T47D (cell line): ENCODE measurements around the gene PLCH1.

Experiments used
- DNase-seq, 2 experiments: peaks; one replicate each; pipeline versions ENCODE4 v3.0.0 to v3.0.0-alpha.2; 2011 to 2012; ENCODE audit warnings: low read depth in 1 of 2, low spot score in 1 of 2
- JUND ChIP-seq: IDR thresholded peaks from 2 replicates; pipeline ENCODE4 v1.6.1; 2012; ENCODE audit warnings: low read depth
- in situ Hi-C: cut with HindIII; loops from 2 replicates; pipeline ENCODE4 v1.10.0; 2016; ENCODE audit warnings: low sequenced_read_pairs, low pct_unique_long_range_greater_than_20kb

PLCH1 gene

GRCh38 chr3:155702745-155703591 is 41.9 kb downstream of the PLCH1 start:
- no peak for TF ChIP-seq JUND
- no peak for DNase-seq
- in situ Hi-C loops, result no loop called here

- TF ChIP-seq JUND, result no peak
- in situ Hi-C loops, result no loop called here
Measured at GRCh38 chr3:155701882-155702465, 42.9 kb downstream of the PLCH1 start.

DNA sequence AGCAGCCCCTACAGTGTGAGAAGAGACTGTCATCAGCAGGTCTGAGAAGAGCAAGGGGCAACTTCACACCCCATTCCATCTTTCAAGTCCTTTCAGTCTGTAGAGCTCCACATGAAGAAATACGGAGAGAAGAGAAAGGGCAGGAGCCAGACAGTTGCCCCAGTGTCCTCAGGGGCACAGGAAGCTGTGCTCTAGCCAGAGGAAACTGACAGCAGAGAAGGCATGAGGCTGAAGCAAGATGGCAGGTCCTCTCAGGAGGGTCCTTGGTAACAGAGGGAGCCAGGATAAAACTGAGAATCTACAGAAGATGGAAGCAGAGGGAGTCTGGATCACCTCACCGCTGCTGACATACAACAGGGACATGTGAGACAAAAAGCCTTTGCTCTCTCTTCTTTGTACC is 47.3 kb downstream of the PLCH1 start:
- TF ChIP-seq JUND, result no peak
- in situ Hi-C loops, result no loop called here
- DNase-seq, result no peak

More at GRCh38 chr3:155701882-155702465, 42.9 kb downstream of the PLCH1 start:
- peak; percentile 48 to 76 for DNase-seq

GRCh38 chr3:155690921-155691320 is 54.0 kb downstream of the PLCH1 start:
- in situ Hi-C loops, result no loop called here

DNA sequence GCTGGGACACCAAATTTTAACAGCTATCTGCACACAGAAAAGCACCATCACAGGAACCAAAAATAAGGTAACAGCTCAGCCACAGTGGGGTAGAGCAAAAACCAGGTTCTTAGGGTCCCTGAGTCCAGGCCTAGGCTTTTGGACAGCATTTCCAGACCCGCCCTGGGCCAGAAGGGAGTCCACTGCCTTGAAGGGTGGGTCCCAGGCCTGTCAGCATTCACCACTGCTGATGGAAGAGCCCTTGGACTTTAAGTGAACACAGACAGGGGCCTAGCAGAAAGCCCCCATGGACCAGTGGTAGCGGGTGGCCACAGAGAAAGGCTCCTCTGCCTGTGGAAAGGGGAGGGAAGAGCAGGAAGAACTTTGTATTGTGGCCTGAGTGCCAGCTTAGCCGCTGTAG is 56.4 kb downstream of the PLCH1 start:
- no peak for TF ChIP-seq JUND
- in situ Hi-C loops, result no loop called here

More at GRCh38 chr3:155690921-155691320, 54.0 kb downstream of the PLCH1 start:
- no peak for TF ChIP-seq JUND
- DNase-seq, result no peak

DNA sequence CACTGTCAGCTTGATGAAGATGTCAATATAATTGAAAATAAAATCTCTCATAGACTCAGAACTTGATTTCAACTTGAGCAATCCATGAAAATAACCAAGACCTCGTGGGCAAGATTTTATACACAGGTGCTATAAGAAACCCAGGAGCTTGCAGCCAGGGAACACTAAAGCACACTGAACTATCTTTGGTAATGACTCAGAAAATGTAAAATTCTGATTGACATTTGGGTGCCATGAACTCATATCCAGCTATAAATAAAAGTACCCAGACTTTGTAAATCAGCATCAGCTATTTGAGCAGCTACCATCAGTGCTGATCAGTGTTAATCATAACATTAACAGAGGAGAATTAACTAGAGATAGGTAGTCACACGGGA is 61.5 kb downstream of the PLCH1 start:
- in situ Hi-C loops, result no loop called here
- no peak for TF ChIP-seq JUND
- no peak for DNase-seq

More for the DNA sequence above, 56.4 kb downstream of the PLCH1 start:
- DNase-seq, result no peak

- no peak for DNase-seq
- TF ChIP-seq JUND, result no peak
- in situ Hi-C loops, result no loop called here
Measured at GRCh38 chr3:155682426-155683343, 62.2 kb downstream of the PLCH1 start.

DNA sequence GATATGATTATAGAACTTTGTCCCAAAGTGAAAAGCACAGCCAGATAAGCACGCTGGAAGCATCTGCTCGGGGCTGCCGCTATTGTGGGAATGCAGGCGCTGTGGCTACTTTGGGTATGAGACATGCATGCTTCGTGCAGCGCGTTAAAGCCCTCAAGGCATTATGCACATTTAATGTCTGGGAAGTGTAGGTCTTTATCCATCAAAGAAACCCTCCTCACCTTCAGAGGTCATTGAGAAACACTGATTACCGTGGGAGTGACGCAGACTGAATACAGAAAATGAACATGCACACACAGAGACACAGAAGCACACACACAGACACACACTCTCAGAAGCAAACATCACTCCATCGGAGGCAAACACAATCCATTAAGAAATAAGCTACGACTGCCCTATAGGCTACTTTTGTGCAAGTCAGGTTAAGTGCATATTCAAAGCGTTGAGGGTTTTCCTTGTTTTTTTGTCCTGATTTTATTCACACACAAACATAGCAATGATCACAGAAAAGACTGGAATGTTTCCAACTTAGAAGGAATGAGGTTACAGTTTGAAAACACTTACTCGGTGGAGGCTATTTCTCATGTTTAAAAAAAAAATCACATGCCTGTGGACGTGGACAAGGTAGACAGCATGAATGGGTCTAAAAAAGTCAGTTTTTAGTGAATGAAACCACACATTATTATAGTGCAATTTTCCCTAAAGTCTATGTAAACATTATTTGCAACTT is 68.5 kb downstream of the PLCH1 start:
- TF ChIP-seq JUND, result no peak
- DNase-seq, result peak in 1 of 2 experiments; percentile 42
- in situ Hi-C loops, result no loop called here

DNA sequence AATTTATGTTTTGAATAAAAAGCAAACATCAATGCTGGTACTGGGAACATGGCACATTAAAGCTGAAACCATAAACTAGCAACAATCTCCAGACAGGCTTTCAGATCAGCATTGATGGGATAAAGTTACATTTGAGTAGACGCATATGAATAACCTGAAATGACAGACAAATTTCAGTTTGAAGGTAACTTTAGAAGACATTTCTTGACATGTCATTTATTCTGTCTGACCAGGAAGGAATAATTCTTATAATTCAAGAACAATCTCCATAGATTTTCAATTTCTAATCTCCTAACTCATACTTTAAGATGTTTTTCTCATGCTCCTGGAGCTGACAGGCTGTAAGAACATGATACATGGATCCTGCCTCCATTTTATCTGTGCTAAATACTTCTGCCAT is 69.8 kb downstream of the PLCH1 start:
- TF ChIP-seq JUND, result no peak
- in situ Hi-C loops, result no loop called here
- no peak for DNase-seq

DNA sequence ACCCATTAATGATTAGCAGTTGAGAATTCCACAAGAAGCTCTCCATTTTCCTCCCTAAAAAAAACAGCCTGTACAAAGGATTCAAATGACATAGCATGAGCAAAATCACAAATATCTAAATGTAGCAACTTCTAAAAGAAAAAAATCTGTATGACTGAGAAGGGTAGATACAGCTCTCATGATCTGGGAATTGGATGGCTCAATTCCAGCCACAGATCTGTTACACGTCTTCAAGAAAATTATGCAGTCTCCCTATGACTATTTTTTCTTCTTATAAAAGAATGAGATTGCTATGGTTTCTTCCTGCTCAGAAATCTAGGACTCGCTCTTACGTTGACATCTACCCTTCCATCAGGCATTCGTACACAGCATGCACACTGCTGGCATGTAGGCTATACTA is 71.5 kb downstream of the PLCH1 start:
- no peak for TF ChIP-seq JUND
- no peak for DNase-seq
- in situ Hi-C loops, result no loop called here

DNA sequence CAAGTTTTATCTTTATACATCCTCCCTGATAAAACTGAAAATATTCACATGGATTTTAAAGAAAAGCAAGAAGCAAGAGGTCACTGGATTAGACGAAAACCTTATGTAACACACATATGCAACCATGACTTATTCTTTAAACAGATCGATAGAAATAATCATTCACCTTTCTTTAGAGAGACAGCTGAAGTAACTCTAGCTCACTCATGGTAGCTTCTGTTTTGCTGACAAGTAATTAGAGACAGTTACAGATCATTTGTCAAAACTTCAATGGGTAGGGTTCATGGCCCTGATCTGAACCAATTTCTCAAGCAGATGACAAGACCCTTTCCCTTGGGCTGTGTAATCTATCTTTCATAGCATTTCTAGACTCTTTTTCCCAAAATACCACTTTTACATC is 74.5 kb downstream of the PLCH1 start:
- no peak for TF ChIP-seq JUND
- no peak for DNase-seq
- in situ Hi-C loops, result no loop called here

DNA sequence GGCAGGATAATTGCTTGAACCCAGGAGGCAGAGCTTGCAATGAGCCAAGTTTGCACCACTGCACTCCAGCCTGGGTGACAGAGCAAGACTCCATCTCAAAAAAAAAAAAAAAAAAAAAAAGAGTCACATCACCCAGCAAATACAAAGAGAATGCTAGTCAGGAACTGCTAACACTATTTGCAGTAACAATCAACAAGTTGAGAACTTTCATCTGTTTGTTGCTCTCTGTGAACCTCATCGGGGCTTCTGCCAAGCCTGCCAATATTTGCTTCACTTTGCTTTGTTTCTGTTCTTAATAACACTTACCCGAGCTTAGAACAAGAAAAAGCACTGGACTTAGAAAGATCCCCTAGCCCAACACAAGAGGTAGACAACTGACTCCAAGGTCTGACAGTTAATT is 76.9 kb downstream of the PLCH1 start:
- DNase-seq, result no peak
- in situ Hi-C loops, result no loop called here
- TF ChIP-seq JUND, result no peak
